GM12891 (cell line): Measurements from ENCODE around the gene UGT2B15.
"Not testable (repeated sequence)": the region's sequence is repeated elsewhere in the genome, so short reads cannot be mapped to it uniquely, and the experiment has no call there.

Experiments used
- POLR2A ChIP-seq: IDR thresholded peaks from 2 replicates; pipeline ENCODE4 v1.6.1; 2011; ENCODE audit warnings: low read depth, low read length, control low read depth
- POLR2AphosphoS5 ChIP-seq: IDR thresholded peaks from 2 replicates; pipeline ENCODE4 v1.6.1; 2011; ENCODE audit warnings: low read depth, low read length, control low read depth
- POU2F2 ChIP-seq: IDR thresholded peaks from 2 replicates; pipeline ENCODE4 v1.6.1; 2011; ENCODE audit warnings: low read depth, mild to moderate bottlenecking, control low read depth, low read length, moderate library complexity

GRCh38 chr4:68656445-68656973 is 13.9 kb downstream of the UGT2B15 start:
- not testable (repeated sequence) for TF ChIP-seq POU2F2, POLR2A, POLR2AphosphoS5
